Trophoblast cell (in vitro differentiated cells and primary cell): Measurements from ENCODE around the gene MRPL9.

Experiments
- DNase-seq, 2 donors: peaks; one replicate each; pipeline ENCODE4 v3.0.0-alpha.2; 2016
- H2AFZ ChIP-seq: 2 replicates; pipeline ENCODE4 v1.6.1; 2013; ENCODE audit warnings: low read length, moderate library complexity, mild to moderate bottlenecking; ENCODE audit not compliant: insufficient read depth, poor library complexity
- H2AK5ac ChIP-seq: 2 replicates; pipeline ENCODE4 v1.6.1; 2013; ENCODE audit warnings: mild to moderate bottlenecking, low read length
- H2BK120ac ChIP-seq: 2 replicates; pipeline ENCODE4 v1.6.1; 2013; ENCODE audit warnings: low read length, mild to moderate bottlenecking, moderate library complexity; ENCODE audit not compliant: insufficient read depth, poor library complexity
- H2BK12ac ChIP-seq: 2 replicates; pipeline ENCODE4 v1.6.1; 2013; ENCODE audit warnings: mild to moderate bottlenecking, low read length, moderate library complexity
- H2BK5ac ChIP-seq: 2 replicates; pipeline ENCODE4 v1.6.1; 2013; ENCODE audit warnings: low read length, low read depth, moderate library complexity, mild to moderate bottlenecking; ENCODE audit not compliant: poor library complexity
- H3K14ac ChIP-seq: 2 replicates; pipeline ENCODE4 v1.6.1; 2013; ENCODE audit warnings: mild to moderate bottlenecking, low read length
- H3K18ac ChIP-seq: 2 replicates; pipeline ENCODE4 v1.6.1; 2013; ENCODE audit warnings: mild to moderate bottlenecking, low read length
- H3K23ac ChIP-seq: 2 replicates; pipeline ENCODE4 v1.6.1; 2013; ENCODE audit warnings: low read length
- H3K27ac ChIP-seq: 2 replicates; pipeline ENCODE4 v1.5.1; 2013; ENCODE audit warnings: low read depth, mild to moderate bottlenecking, inconsistent platforms, low read length, moderate library complexity
- H3K27me3 ChIP-seq: 2 replicates; pipeline ENCODE4 v1.6.1; 2013; ENCODE audit warnings: inconsistent platforms, mild to moderate bottlenecking, low read length, moderate library complexity; ENCODE audit not compliant: insufficient read depth
- H3K36me3 ChIP-seq, 2 experiments: 1 replicate in 1 of 2; 2 replicates in 1 of 2; pipeline ENCODE4 v1.6.1; 2013; ENCODE audit warnings: low read length in 2 of 2, mild to moderate bottlenecking in 2 of 2, moderate library complexity in 1 of 2; ENCODE audit not compliant: insufficient read depth in 2 of 2, control insufficient read depth in 1 of 2
- H3K4ac ChIP-seq: 2 replicates; pipeline ENCODE4 v1.6.1; 2013; ENCODE audit warnings: low read depth, mild to moderate bottlenecking, low read length, moderate library complexity
- H3K4me1 ChIP-seq, 2 experiments: 1 replicate in 1 of 2; 2 replicates in 1 of 2; pipeline ENCODE4 v1.6.1; 2013; ENCODE audit warnings: low read length in 2 of 2, mild to moderate bottlenecking in 2 of 2, moderate library complexity in 1 of 2; ENCODE audit not compliant: insufficient read depth in 2 of 2, control insufficient read depth in 1 of 2
- H3K4me2 ChIP-seq: 2 replicates; pipeline ENCODE4 v1.6.1; 2013; ENCODE audit warnings: inconsistent platforms, mild to moderate bottlenecking, low read length, moderate library complexity
- H3K4me3 ChIP-seq: 2 replicates; pipeline ENCODE4 v1.5.1; 2013; ENCODE audit warnings: mild to moderate bottlenecking, low read depth, low read length, inconsistent platforms
- H3K79me1 ChIP-seq: one replicate; pipeline ENCODE4 v1.6.1; 2013; ENCODE audit warnings: low read length
- H3K79me2 ChIP-seq: 2 replicates; pipeline ENCODE4 v1.6.1; 2013; ENCODE audit warnings: low read length, mild to moderate bottlenecking; ENCODE audit not compliant: control insufficient read depth, insufficient read depth, poor library complexity
- H3K9ac ChIP-seq: 2 replicates; pipeline ENCODE4 v1.6.1; 2013; ENCODE audit warnings: mild to moderate bottlenecking, low read length
- H3K9me3 ChIP-seq: 2 replicates; pipeline ENCODE4 v1.6.1; 2013; ENCODE audit warnings: low read depth, mild to moderate bottlenecking, control low read depth, inconsistent platforms, low read length; ENCODE audit not compliant: insufficient read depth
- H4K12ac ChIP-seq: 2 replicates; pipeline ENCODE4 v1.6.1; 2013; ENCODE audit warnings: low read depth, mild to moderate bottlenecking, low read length, moderate library complexity
- H4K8ac ChIP-seq: 2 replicates; pipeline ENCODE4 v1.6.1; 2013; ENCODE audit warnings: low read depth, mild to moderate bottlenecking, low read length, moderate library complexity
- H4K91ac ChIP-seq: one replicate; pipeline ENCODE4 v1.6.1; 2013; ENCODE audit warnings: low read depth, mild to moderate bottlenecking, low read length, moderate library complexity
- WGBS: extraction: QIAGEN DNeasy Blood & Tissue Kit; methylation state at CpG from one replicate; pipeline ENCODE4 v1.1.7; 2013; ENCODE audit warnings: missing lambda C conversion rate; ENCODE audit not compliant: insufficient read length, insufficient coverage; ENCODE audit errors: extremely low coverage; 5-methylcytosine and 5-hydroxymethylcytosine counted together

Gene MRPL9

GRCh38 chr1:151716405-151716762 is 46.9 kb downstream of the MRPL9 start:
- Histone ChIP-seq H3K4me1 (peaks cover 0 to under 1% of the 10 kb centered on the region in 2 experiments), H3K79me1 (no peaks in the 10 kb centered on the region), H3K18ac (no peak overlapping the region), H2BK12ac (no peak overlapping the region), H3K27ac (no peak overlapping the region), H3K4ac (no peak overlapping the region), H3K9me3 (no peaks in the 10 kb centered on the region), H2BK120ac (no peak overlapping the region), H4K91ac (no peak overlapping the region), H2AK5ac (no peak overlapping the region), H3K14ac (no peak overlapping the region), H3K9ac (no peak overlapping the region), H3K27me3 (peaks cover 22% of the 10 kb centered on the region), H2BK5ac (no peak overlapping the region), H3K23ac (no peak overlapping the region), H3K4me3 (no peak overlapping the region), H3K4me2 (no peak overlapping the region), H3K36me3 (no peaks in the 10 kb centered on the region), H2AFZ (no peak overlapping the region), H4K12ac (no peak overlapping the region), H3K79me2 (no peaks in the 10 kb centered on the region), H4K8ac (no peak overlapping the region)
- DNase-seq, result no peak
- no CpG with 5 or more reads among the region's 11 CpGs for WGBS

GRCh38 chr1:151715726-151716404 is 47.4 kb downstream of the MRPL9 start:
- no peaks in the 10 kb centered on the region for H3K9me3 ChIP-seq
- H2BK120ac ChIP-seq, result no peak overlapping the region
- H3K14ac ChIP-seq, result no peak overlapping the region
- H3K4me2 ChIP-seq, result no peak overlapping the region
- no peak for DNase-seq
- no peak overlapping the region for H2BK12ac ChIP-seq
- no peaks in the 10 kb centered on the region for H3K36me3 ChIP-seq
- H2AK5ac ChIP-seq, result no peak overlapping the region
- no CpG with 5 or more reads among the region's 17 CpGs for WGBS
- no peaks in the 10 kb centered on the region for H3K79me2 ChIP-seq
- H3K27ac ChIP-seq, result no peak overlapping the region
- no peak overlapping the region for H4K12ac ChIP-seq
- H3K9ac ChIP-seq, result no peak overlapping the region
- no peak overlapping the region for H3K23ac ChIP-seq
- peaks cover 20% of the 10 kb centered on the region for H3K27me3 ChIP-seq
- no peak overlapping the region for H3K4me3 ChIP-seq
- no peak overlapping the region for H2AFZ ChIP-seq
- no peak overlapping the region for H3K4ac ChIP-seq
- no peak overlapping the region for H2BK5ac ChIP-seq
- H3K4me1 ChIP-seq, result no peaks in the 10 kb centered on the region
- no peak overlapping the region for H3K18ac ChIP-seq
- H4K8ac ChIP-seq, result no peak overlapping the region
- no peak overlapping the region for H4K91ac ChIP-seq
- H3K79me1 ChIP-seq, result no peaks in the 10 kb centered on the region

- Histone ChIP-seq H3K4me2 (no peak overlapping the region), H3K36me3 (no peaks in the 10 kb centered on the region), H2BK5ac (no peak overlapping the region), H3K4me3 (no peak overlapping the region), H3K27ac (no peak overlapping the region), H3K9ac (no peak overlapping the region), H3K18ac (no peak overlapping the region), H2AK5ac (no peak overlapping the region), H3K4ac (no peak overlapping the region), H2BK120ac (no peak overlapping the region), H3K14ac (no peak overlapping the region), H3K79me2 (no peaks in the 10 kb centered on the region), H3K79me1 (no peaks in the 10 kb centered on the region), H3K4me1 (no peaks in the 10 kb centered on the region), H4K91ac (no peak overlapping the region), H3K27me3 (peaks cover 15% of the 10 kb centered on the region), H3K23ac (no peak overlapping the region), H4K8ac (no peak overlapping the region), H2AFZ (no peak overlapping the region), H3K9me3 (no peaks in the 10 kb centered on the region), H4K12ac (no peak overlapping the region), H2BK12ac (no peak overlapping the region)
- no peak for DNase-seq
- no CpG with 5 or more reads among the region's 10 CpGs for WGBS
Measured at GRCh38 chr1:151714820-151715725, 48.2 kb downstream of the MRPL9 start.

GRCh38 chr1:151713874-151714273 is 49.4 kb downstream of the MRPL9 start:
- H2BK12ac ChIP-seq, result no peak overlapping the region
- no CpG with 5 or more reads among the region's 2 CpGs for WGBS
- no peak overlapping the region for H3K9ac ChIP-seq
- no peaks in the 10 kb centered on the region for H3K36me3 ChIP-seq
- H3K27ac ChIP-seq, result no peak overlapping the region
- no peak overlapping the region for H4K12ac ChIP-seq
- H4K91ac ChIP-seq, result no peak overlapping the region
- no peak overlapping the region for H2BK120ac ChIP-seq
- H3K9me3 ChIP-seq, result no peaks in the 10 kb centered on the region
- H3K4me3 ChIP-seq, result no peak overlapping the region
- no peak overlapping the region for H3K18ac ChIP-seq
- H3K4me2 ChIP-seq, result no peak overlapping the region
- H2BK5ac ChIP-seq, result no peak overlapping the region
- no peak overlapping the region for H2AFZ ChIP-seq
- no peak overlapping the region for H3K4ac ChIP-seq
- peaks cover 11% of the 10 kb centered on the region for H3K27me3 ChIP-seq
- no peaks in the 10 kb centered on the region for H3K79me2 ChIP-seq
- H3K79me1 ChIP-seq, result no peaks in the 10 kb centered on the region
- no peak overlapping the region for H2AK5ac ChIP-seq
- H3K4me1 ChIP-seq, result no peaks in the 10 kb centered on the region
- H4K8ac ChIP-seq, result no peak overlapping the region
- no peak for DNase-seq
- no peak overlapping the region for H3K14ac ChIP-seq
- H3K23ac ChIP-seq, result no peak overlapping the region
